Testis (tissue), 3 donors: ENCODE data around the gene ATM. TPM values are rescaled to one million over a fixed set of nuclear protein-coding genes. Genes with fewer than 3 reads are reported as not detected.

Source experiments
- DNase-seq: peaks from one replicate; pipeline ENCODE4 v3.0.0-alpha.2; 2019
- H3K27ac ChIP-seq, 2 donors: fragments of 200-600 bp; sonication (generic); one replicate each; pipeline ENCODE4 v1.5.1; 2019
- H3K27me3 ChIP-seq: fragments of 200-600 bp; sonication (generic); one replicate; pipeline ENCODE4 v1.5.1; 2019
- H3K36me3 ChIP-seq: fragments of 200-600 bp; sonication (generic); one replicate; pipeline ENCODE4 v1.5.1; 2017; ENCODE audit warnings: low read depth; ENCODE audit errors: missing control alignments
- H3K4me1 ChIP-seq: fragments of 200-600 bp; sonication (generic); one replicate; pipeline ENCODE4 v1.5.1; 2019
- H3K4me3 ChIP-seq, 2 donors: fragments of 200-600 bp; sonication (generic); one replicate each; pipeline ENCODE4 v1.5.1; 2017 to 2019
- H3K9me3 ChIP-seq: fragments of 200-600 bp; sonication (generic); one replicate; pipeline ENCODE4 v1.5.1; 2017
- POLR2A ChIP-seq: fragments of 450-650 bp; IDR thresholded peaks from one replicate; pipeline ENCODE4 v1.6.1; 2017; ENCODE audit warnings: antibody characterized with exemption, mild to moderate bottlenecking, moderate library complexity
- WGBS, 2 donors: methylation state at CpG; one replicate each; pipeline ENCODE4 v1.1.5; 2018; 5-methylcytosine and 5-hydroxymethylcytosine counted together
- intact Hi-C: fragments of 100-400 bp; cut with DNase I; formaldehyde crosslinking; loops from one replicate; pipeline ENCODE4 v1.15.1; 2023; ENCODE audit warnings: low total_unique reads
- polyA plus RNA-seq: library from polyadenylated mRNA; stranded (reverse); fragments of 350-450 nt; fragmentation: Illumina TruSeq; extraction: RNeasy Lipid Tissue Mini Kit (QIAGEN cat#74804); gene quantifications from one replicate; pipeline ENCODE4 v1.2.3, GENCODE V29; 2014; ENCODE audit warnings: low read depth, low replicate concordance; ENCODE audit not compliant: insufficient read depth
- total RNA-seq, 2 donors: library from RNA; depleted of rRNA; stranded (reverse); fragments of >200 nt; gene quantifications; one replicate each; pipeline ENCODE4 v1.2.3, GENCODE V29; 2016
- TF ChIP-seq, protein P1 (sequence below), 3 experiments: fragments of 450-650 bp in 2 of 3; fragments of 200-600 bp in 1 of 3; sonication (generic) in 1 of 3; IDR thresholded peaks; one replicate each; pipeline ENCODE4 v1.5.1; 2016 to 2019; ENCODE audit warnings: antibody characterized with exemption in 3 of 3, mild to moderate bottlenecking in 2 of 3, moderate library complexity in 1 of 3

Gene ATM
- total and polyA plus RNA-seq, 3 donors from 2014 or later: 19.3 to 95.4 (median 92.3) TPM

DNA sequence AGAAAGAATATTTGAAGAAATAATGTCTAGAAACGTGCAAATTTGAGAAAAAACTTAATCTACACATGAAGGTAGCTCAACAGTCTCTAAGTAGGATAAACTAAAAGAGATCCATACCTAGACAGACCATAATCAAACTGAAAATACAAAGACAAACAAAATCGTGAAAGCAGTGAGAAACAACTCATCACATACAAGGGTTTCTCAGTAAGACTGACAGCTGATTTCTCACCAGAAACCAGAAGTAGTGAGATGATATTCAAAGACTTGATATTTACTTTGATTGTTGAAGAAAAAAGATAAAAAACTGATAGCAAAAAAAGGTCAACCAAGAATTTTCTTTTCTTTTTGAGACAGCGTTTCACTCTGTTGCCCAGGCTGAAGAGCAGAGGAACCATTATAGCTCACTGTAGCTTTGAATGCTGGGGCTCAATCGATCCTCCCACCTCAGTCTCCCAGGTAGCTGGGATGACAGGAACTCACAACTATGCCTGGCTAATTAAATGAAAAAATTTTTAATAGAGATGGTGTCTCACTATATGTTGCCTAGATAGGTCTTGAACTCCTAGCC is 17.9 kb upstream of the ATM start:
- whole genome bisulfite sequencing, 2 donors: 93 to 96% methylated on average over 4 of the region's 4 CpGs
- H3K9me3 ChIP-seq: no peaks in the 10 kb centered on the region
- no peaks in the 10 kb centered on the region for H3K36me3 ChIP-seq
- no peak for DNase-seq
- intact Hi-C loops: no loop called here
- no peak overlapping the region for H3K27ac ChIP-seq
- no peaks in the 10 kb centered on the region for H3K27me3 ChIP-seq
- no peak overlapping the region for H3K4me3 ChIP-seq
- TF ChIP-seq POLR2A: no peak
- TF ChIP-seq, protein P1, sequence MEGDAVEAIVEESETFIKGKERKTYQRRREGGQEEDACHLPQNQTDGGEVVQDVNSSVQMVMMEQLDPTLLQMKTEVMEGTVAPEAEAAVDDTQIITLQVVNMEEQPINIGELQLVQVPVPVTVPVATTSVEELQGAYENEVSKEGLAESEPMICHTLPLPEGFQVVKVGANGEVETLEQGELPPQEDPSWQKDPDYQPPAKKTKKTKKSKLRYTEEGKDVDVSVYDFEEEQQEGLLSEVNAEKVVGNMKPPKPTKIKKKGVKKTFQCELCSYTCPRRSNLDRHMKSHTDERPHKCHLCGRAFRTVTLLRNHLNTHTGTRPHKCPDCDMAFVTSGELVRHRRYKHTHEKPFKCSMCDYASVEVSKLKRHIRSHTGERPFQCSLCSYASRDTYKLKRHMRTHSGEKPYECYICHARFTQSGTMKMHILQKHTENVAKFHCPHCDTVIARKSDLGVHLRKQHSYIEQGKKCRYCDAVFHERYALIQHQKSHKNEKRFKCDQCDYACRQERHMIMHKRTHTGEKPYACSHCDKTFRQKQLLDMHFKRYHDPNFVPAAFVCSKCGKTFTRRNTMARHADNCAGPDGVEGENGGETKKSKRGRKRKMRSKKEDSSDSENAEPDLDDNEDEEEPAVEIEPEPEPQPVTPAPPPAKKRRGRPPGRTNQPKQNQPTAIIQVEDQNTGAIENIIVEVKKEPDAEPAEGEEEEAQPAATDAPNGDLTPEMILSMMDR (IDR thresholded peaks at IDR 0.05): no peak
- H3K4me1 ChIP-seq: no peaks in the 10 kb centered on the region

DNA sequence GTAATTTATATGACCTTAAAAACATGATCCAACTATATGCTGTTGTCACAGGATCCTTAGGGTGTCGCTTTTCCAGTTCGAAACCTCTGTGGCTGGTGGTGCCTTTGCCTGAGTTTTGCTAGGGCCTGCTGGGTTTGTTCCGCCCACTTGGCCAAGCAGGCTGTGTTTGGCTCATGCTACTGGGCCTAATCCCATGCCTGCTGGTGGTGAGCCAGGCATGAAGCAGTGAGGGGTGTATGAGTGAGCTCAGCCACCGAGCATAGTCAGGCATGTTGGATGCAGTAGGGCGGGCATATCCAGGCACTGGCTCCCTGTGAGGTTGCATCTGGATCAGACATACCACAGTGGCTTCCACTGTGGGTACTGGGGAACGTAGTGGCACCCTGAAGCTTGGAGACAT is 16.7 kb upstream of the ATM start:
- no peak for DNase-seq
- no peaks in the 10 kb centered on the region for H3K36me3 ChIP-seq
- TF ChIP-seq, protein P1 (IDR thresholded peaks at IDR 0.05): no peak
- TF ChIP-seq POLR2A: no peak
- H3K27me3 ChIP-seq: no peaks in the 10 kb centered on the region
- no peaks in the 10 kb centered on the region for H3K9me3 ChIP-seq
- H3K27ac ChIP-seq: no peak overlapping the region
- WGBS, 2 donors: 93 to 98% methylated on average over 5 to 6 of the region's 6 CpGs
- intact Hi-C loops: no loop called here
- H3K4me1 ChIP-seq: no peaks in the 10 kb centered on the region
- no peak overlapping the region for H3K4me3 ChIP-seq

DNA sequence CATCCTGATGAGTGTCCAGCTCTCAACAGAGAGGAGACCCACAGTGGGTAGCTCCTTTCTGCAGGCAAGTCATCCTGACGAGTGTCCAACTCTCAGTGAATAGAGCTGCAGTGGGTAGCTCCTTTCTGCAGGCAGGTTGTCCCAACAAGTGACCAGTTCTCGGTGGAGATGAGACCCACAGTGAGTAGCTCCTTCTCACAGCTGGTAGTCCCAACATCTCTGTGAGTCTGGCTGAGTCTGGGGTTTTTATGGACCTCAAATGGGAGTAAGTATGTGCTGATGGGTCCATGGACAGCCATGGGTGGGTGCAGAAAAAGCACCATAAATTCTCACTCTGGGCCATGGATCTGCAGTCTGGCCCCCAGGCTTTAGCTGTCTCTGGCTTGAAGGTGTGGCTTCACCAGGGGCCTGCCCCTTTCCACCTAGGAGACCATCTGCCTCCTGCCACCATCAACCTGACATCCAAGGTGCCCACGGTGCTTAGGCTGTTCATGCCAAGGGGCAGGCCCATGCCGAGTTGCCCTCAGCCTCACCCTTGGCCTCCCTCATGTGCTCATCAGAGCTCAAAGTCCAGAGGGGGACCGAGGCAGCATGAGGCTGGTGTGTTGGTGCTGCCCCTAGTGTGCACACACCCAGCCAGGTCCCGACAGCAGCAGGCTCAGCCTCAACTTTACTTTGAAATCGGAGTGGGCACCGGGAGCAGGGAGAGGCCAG is 15.7 kb upstream of the ATM start:
- Histone ChIP-seq H3K27me3 (no peaks in the 10 kb centered on the region), H3K4me3 (no peak overlapping the region), H3K9me3 (no peaks in the 10 kb centered on the region), H3K4me1 (no peaks in the 10 kb centered on the region), H3K27ac (no peak overlapping the region), H3K36me3 (no peaks in the 10 kb centered on the region)
- TF ChIP-seq, protein P1 (IDR thresholded peaks at IDR 0.05): no peak
- TF ChIP-seq POLR2A: no peak
- WGBS, 2 donors: 86 to 95% methylated on average over 6 to 8 of the region's 8 CpGs
- intact Hi-C loops: no loop called here
- DNase-seq: no peak

DNA sequence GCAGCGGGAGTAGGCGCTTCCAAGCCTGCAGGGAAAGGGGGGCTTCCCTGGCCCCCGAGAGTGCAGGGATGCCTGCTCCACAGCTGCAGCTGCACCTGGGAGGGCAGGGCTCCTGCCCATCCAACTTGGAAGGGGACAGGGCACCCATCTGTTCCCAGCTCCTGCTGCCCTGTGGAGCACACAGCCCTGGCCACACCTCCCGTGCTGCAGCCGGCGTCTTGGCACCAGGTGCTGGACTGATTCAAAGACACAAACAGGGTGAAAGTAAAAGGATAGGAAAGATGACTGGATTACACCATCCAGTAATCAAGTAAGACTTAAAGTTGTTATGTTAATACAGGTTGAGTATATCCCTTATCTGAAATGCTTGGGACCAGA is 15.2 kb upstream of the ATM start:
- TF ChIP-seq POLR2A: no peak
- TF ChIP-seq, protein P1 (IDR thresholded peaks at IDR 0.05): no peak
- 94 to 100% methylated on average over 6 of the region's 6 CpGs for WGBS, 2 donors

DNA sequence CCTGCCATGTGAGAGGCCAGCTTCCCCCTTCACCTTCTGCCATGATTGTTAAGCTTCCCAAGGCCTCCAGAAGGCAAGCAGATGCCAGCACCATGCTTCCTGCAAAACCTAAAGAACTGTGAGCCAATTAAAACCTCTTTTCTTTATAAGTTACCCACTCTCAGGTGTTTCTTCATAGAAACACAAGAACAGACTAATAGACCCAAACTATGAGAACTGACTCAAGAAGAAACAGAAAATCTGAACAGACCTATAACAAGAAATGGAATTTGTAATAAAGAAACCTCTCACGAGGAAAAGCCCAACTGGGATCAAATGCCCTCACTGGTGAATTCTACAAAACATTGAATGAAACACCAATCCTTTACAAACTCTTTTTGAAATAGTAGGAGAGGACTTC is 12.4 kb upstream of the ATM start:
- no peak for TF ChIP-seq POLR2A
- TF ChIP-seq, protein P1 (IDR thresholded peaks at IDR 0.05): no peak
- no peaks in the 10 kb centered on the region for H3K9me3 ChIP-seq
- intact Hi-C loops: no loop called here
- no peak overlapping the region for H3K4me3 ChIP-seq
- WGBS, 2 donors: 100% methylated on average over 1 of the region's 1 CpG
- no peaks in the 10 kb centered on the region for H3K36me3 ChIP-seq
- no peak for DNase-seq
- no peak overlapping the region for H3K27ac ChIP-seq
- no peaks in the 10 kb centered on the region for H3K27me3 ChIP-seq
- H3K4me1 ChIP-seq: no peaks in the 10 kb centered on the region

More for the DNA sequence above, 15.2 kb upstream of the ATM start:
- Histone ChIP-seq H3K9me3 (no peaks in the 10 kb centered on the region), H3K27me3 (no peaks in the 10 kb centered on the region), H3K4me1 (no peaks in the 10 kb centered on the region), H3K4me3 (no peak overlapping the region), H3K27ac (no peak overlapping the region), H3K36me3 (no peaks in the 10 kb centered on the region)
- intact Hi-C loops: no loop called here
- DNase-seq: no peak
